Ectodermal cell (in vitro differentiated cells): ENCODE data around the gene CCND1.
A peak's percentile ranks its signal among the peaks of the same experiment; 100 is the strongest.

Source experiments
- H3K27ac ChIP-seq: 2 replicates; pipeline ENCODE4 v1.7.0; 2013; ENCODE audit warnings: mild to moderate bottlenecking, low read depth, low read length; ENCODE audit not compliant: insufficient read depth, poor library complexity, severe bottlenecking
- H3K27me3 ChIP-seq: 2 replicates; pipeline ENCODE4 v1.7.0; 2013; ENCODE audit warnings: mild to moderate bottlenecking, low read length; ENCODE audit not compliant: insufficient read depth, control insufficient read depth, poor library complexity, severe bottlenecking
- H3K36me3 ChIP-seq: one replicate; pipeline ENCODE4 v1.7.0; 2013; ENCODE audit warnings: low read length; ENCODE audit not compliant: control insufficient read depth, insufficient read depth
- H3K4me1 ChIP-seq: one replicate; pipeline ENCODE4 v1.7.0; 2013; ENCODE audit warnings: low read length; ENCODE audit not compliant: control insufficient read depth, insufficient read depth
- H3K4me3 ChIP-seq: 2 replicates; pipeline ENCODE4 v1.7.0; 2013; ENCODE audit warnings: low read depth, low read length, control low read depth; ENCODE audit not compliant: insufficient read depth
- H3K9me3 ChIP-seq: 2 replicates; pipeline ENCODE4 v1.7.0; 2013; ENCODE audit warnings: mild to moderate bottlenecking, low read length, moderate library complexity; ENCODE audit not compliant: control insufficient read depth
- WGBS, 2 experiments: methylation state at CpG; one replicate each; pipeline ENCODE4 v1.1.7; 2013; ENCODE audit warnings: missing lambda C conversion rate in 2 of 2; 5-methylcytosine and 5-hydroxymethylcytosine counted together

The CCND1 gene

DNA sequence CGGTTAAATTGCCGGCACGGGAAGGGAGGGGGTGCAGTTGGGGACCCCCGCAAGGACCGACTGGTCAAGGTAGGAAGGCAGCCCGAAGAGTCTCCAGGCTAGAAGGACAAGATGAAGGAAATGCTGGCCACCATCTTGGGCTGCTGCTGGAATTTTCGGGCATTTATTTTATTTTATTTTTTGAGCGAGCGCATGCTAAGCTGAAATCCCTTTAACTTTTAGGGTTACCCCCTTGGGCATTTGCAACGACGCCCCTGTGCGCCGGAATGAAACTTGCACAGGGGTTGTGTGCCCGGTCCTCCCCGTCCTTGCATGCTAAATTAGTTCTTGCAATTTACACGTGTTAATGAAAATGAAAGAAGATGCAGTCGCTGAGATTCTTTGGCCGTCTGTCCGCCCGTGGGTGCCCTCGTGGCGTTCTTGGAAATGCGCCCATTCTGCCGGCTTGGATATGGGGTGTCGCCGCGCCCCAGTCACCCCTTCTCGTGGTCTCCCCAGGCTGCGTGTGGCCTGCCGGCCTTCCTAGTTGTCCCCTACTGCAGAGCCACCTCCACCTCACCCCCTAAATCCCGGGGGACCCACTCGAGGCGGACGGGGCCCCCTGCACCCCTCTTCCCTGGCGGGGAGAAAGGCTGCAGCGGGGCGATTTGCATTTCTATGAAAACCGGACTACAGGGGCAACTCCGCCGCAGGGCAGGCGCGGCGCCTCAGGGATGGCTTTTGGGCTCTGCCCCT lies 529 bp upstream of the CCND1 start:
- H3K4me1 ChIP-seq = peaks cover 34% of the 10 kb centered on the region
- H3K9me3 ChIP-seq = no peaks in the 10 kb centered on the region
- peaks cover 27% of the 10 kb centered on the region for H3K27me3 ChIP-seq
- H3K36me3 ChIP-seq = peaks cover 14% of the 10 kb centered on the region
- peak overlapping the region; percentile 81 for H3K27ac ChIP-seq
- 0 to 1% methylated on average over 43 of the region's 43 CpGs for WGBS, 2 experiments
- peak overlapping the region; percentile 52 for H3K4me3 ChIP-seq

DNA sequence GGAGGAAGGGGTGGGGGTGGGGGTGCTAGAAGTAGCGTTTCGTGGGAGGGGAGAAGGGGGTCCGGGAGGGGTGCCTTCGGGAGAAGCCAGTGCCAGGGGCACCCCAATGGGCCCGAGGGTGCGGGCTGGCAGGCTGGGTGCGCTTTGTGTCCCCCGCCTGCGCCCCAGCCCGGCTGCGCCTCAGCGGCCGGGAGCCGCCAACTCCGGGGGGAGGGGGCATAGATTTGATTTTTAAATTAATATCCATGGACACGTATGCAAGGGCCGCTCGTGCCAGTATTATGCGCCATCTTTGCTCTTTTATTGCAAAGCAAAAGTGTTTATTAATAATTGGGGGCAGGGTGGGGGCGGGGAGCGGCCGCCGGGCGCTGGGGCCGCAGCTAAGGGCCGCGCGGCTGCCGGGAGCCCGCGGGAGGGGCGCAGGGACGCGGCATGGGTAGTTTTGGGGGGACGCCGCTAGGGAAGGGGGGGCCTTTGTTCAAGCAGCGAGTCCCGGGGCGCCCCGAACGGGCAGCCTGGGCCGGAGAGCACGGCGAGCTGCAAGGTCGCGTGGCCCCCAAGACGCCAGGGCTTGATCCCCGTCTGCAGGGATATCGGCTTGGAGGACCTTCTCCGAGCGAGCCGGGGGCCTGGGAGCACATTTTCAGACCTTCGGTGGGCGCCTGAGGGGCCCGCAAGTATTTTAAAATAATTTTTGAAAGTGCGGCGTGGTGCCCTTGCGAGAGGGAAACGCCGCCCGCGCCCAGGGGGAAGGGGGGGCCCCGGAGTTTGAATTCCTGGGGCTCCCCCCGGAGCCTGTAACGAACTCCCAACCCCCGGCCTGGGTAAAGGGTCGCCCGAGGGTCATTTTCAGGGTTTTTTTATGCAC lies 959 bp downstream of the CCND1 start:
- Histone ChIP-seq H3K27ac (peak overlapping the region; percentile 5), H3K9me3 (no peaks in the 10 kb centered on the region), H3K4me1 (peaks cover 37% of the 10 kb centered on the region), H3K4me3 (peak overlapping the region; percentile 59), H3K36me3 (peaks cover 23% of the 10 kb centered on the region), H3K27me3 (peaks cover 13% of the 10 kb centered on the region)
- WGBS, 2 experiments = 0% methylated on average over 65 to 68 of the region's 68 CpGs

- Histone ChIP-seq H3K4me3 (peak overlapping the region; percentile 59), H3K36me3 (peaks cover 24% of the 10 kb centered on the region), H3K4me1 (peaks cover 34% of the 10 kb centered on the region), H3K9me3 (no peaks in the 10 kb centered on the region), H3K27me3 (peaks cover 7% of the 10 kb centered on the region), H3K27ac (no peak overlapping the region)
- 0 to 1% methylated on average over 40 of the region's 40 CpGs for WGBS, 2 experiments
These were observed 1.6 kb downstream of the CCND1 start for GRCh38 chr11:69642549-69642912.

GRCh38 chr11:69642913-69643632 lies 2.1 kb downstream of the CCND1 start:
- 1% methylated on average over 81 of the region's 81 CpGs for WGBS, 2 experiments
- peak overlapping the region; percentile 59 for H3K4me3 ChIP-seq
- H3K27me3 ChIP-seq = peaks cover 2% of the 10 kb centered on the region
- peaks cover 29% of the 10 kb centered on the region for H3K36me3 ChIP-seq
- no peaks in the 10 kb centered on the region for H3K9me3 ChIP-seq
- H3K4me1 ChIP-seq = peaks cover 29% of the 10 kb centered on the region
- H3K27ac ChIP-seq = peak overlapping the region; percentile 38

GRCh38 chr11:69643646-69644045 lies 2.7 kb downstream of the CCND1 start:
- Histone ChIP-seq H3K4me3 (peak overlapping the region; percentile 59), H3K4me1 (peaks cover 29% of the 10 kb centered on the region), H3K36me3 (peaks cover 29% of the 10 kb centered on the region), H3K9me3 (no peaks in the 10 kb centered on the region), H3K27ac (no peak overlapping the region), H3K27me3 (no peaks in the 10 kb centered on the region)
- 77 to 78% methylated on average over 27 of the region's 27 CpGs for WGBS, 2 experiments

GRCh38 chr11:69644071-69644961 lies 3.4 kb downstream of the CCND1 start:
- 86 to 88% methylated on average over 24 of the region's 24 CpGs for WGBS, 2 experiments
- Histone ChIP-seq H3K9me3 (no peaks in the 10 kb centered on the region), H3K4me3 (peak overlapping the region; percentile 59), H3K27ac (no peak overlapping the region), H3K4me1 (peaks cover 29% of the 10 kb centered on the region), H3K27me3 (no peaks in the 10 kb centered on the region), H3K36me3 (peaks cover 33% of the 10 kb centered on the region)

DNA sequence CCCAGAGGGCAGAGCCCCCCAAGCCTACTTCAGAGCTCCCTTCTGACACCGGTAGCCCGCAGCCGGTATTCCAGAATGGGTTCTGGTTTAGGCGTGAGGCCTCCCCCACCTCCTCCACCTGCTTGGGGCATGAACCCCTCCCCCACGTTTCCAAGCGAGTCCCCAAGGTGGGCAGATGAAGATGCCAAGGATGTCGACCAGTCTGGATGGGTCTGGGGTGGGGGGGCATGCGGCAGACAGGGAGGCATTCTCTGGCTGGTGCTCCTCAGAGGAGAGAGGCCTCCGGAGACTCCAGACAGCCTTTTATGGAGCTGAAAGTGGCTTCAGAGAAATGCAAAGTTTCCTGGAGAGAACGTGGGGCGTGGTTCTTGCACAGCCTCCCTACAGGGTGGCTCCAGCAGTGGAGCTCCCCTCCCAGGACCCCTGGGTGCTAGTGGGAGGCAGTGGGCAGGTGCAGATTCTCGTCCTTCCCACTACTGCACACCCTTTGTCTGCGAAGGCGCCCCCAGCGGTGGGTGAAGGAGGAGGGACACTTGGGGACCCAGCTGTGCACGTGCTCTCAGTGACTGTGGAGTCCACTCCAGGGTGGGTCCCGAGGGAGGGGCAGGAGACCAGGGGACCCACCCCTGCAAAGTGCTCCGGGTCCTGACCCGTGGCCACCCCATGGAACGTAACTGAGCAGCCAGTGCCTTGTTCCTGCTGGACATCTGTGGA lies 4.2 kb downstream of the CCND1 start:
- H3K4me3 ChIP-seq = no peak overlapping the region
- peaks cover 29% of the 10 kb centered on the region for H3K4me1 ChIP-seq
- H3K9me3 ChIP-seq = no peaks in the 10 kb centered on the region
- H3K36me3 ChIP-seq = peaks cover 40% of the 10 kb centered on the region
- H3K27me3 ChIP-seq = no peaks in the 10 kb centered on the region
- 91 to 94% methylated on average over 20 of the region's 20 CpGs for WGBS, 2 experiments
- no peak overlapping the region for H3K27ac ChIP-seq

- Histone ChIP-seq H3K4me1 (peaks cover 29% of the 10 kb centered on the region), H3K27me3 (no peaks in the 10 kb centered on the region), H3K9me3 (no peaks in the 10 kb centered on the region), H3K36me3 (peaks cover 43% of the 10 kb centered on the region), H3K27ac (no peak overlapping the region), H3K4me3 (no peak overlapping the region)
- WGBS, 2 experiments = 57 to 58% methylated on average over 30 of the region's 30 CpGs
These were observed 5.0 kb downstream of the CCND1 start for GRCh38 chr11:69645801-69646492.
